Astrocyte (in vitro differentiated cells and primary cell): ENCODE results near the gene MYMK. TPM values are rescaled to one million over a fixed set of nuclear protein-coding genes. Genes with fewer than 3 reads are reported as not detected.

Source experiments
- DNase-seq: peaks from one replicate; pipeline ENCODE4 v3.0.0-alpha.2; 2010; ENCODE audit warnings: low read depth
- FAIRE-seq: peaks from 2 replicates; lab custom pipeline; 2011; peaks lifted over from hg19 to GRCh38; lab: Jason Lieb, UNC
- H2AFZ ChIP-seq: 2 replicates; pipeline ENCODE4 v1.6.0; 2012; ENCODE audit warnings: low read depth, low read length, inconsistent platforms
- H3K27ac ChIP-seq: 2 replicates; pipeline ENCODE4 v1.5.1; 2011; ENCODE audit warnings: low read depth, low read length, inconsistent platforms
- H3K27me3 ChIP-seq: 2 replicates; pipeline ENCODE4 v1.6.0; 2011; ENCODE audit warnings: low read length, inconsistent platforms; ENCODE audit not compliant: insufficient read depth
- H3K36me3 ChIP-seq: 2 replicates; pipeline ENCODE4 v1.5.1; 2011; ENCODE audit warnings: low read length, inconsistent platforms; ENCODE audit not compliant: insufficient read depth
- H3K4me1 ChIP-seq: 2 replicates; pipeline ENCODE4 v1.5.1; 2011; ENCODE audit warnings: low read length, inconsistent platforms; ENCODE audit not compliant: insufficient read depth
- H3K4me2 ChIP-seq: 2 replicates; pipeline ENCODE4 v1.6.0; 2012; ENCODE audit warnings: low read length, inconsistent platforms
- H3K4me3 ChIP-seq: 2 replicates; pipeline ENCODE4 v1.5.1; 2011; ENCODE audit warnings: low read depth, mild to moderate bottlenecking, low read length, inconsistent platforms; ENCODE audit not compliant: insufficient read depth
- H3K79me2 ChIP-seq: 2 replicates; pipeline ENCODE4 v1.6.0; 2012; ENCODE audit warnings: mild to moderate bottlenecking, low read length, inconsistent platforms; ENCODE audit not compliant: insufficient read depth
- H3K9ac ChIP-seq: 2 replicates; pipeline ENCODE4 v1.6.0; 2012; ENCODE audit warnings: mild to moderate bottlenecking, low read length, inconsistent platforms
- H3K9me3 ChIP-seq: 2 replicates; pipeline ENCODE4 v1.5.1; 2012; ENCODE audit warnings: low read depth, mild to moderate bottlenecking, low read length, inconsistent platforms; ENCODE audit not compliant: insufficient read depth
- H4K20me1 ChIP-seq: 2 replicates; pipeline ENCODE4 v1.6.0; 2012; ENCODE audit warnings: low read length, inconsistent platforms; ENCODE audit not compliant: insufficient read depth
- H3K27ac Mint-ChIP-seq: one replicate; pipeline ENCODE4 v1.8.0; 2021; ENCODE audit warnings: mild to moderate bottlenecking, mixed read lengths; ENCODE audit not compliant: unreplicated experiment
- H3K27me3 Mint-ChIP-seq: one replicate; pipeline ENCODE4 v1.8.0; 2021; ENCODE audit warnings: low read depth, mixed read lengths; ENCODE audit not compliant: unreplicated experiment
- H3K36me3 Mint-ChIP-seq: one replicate; pipeline ENCODE4 v1.8.0; 2021; ENCODE audit warnings: low read depth, mixed read lengths; ENCODE audit not compliant: unreplicated experiment
- H3K4me1 Mint-ChIP-seq: one replicate; pipeline ENCODE4 v1.8.0; 2021; ENCODE audit warnings: low read depth, mixed read lengths; ENCODE audit not compliant: unreplicated experiment
- H3K4me3 Mint-ChIP-seq: one replicate; pipeline ENCODE4 v1.8.0; 2021; ENCODE audit warnings: mild to moderate bottlenecking, moderate library complexity, mixed read lengths; ENCODE audit not compliant: unreplicated experiment
- H3K9me3 Mint-ChIP-seq: one replicate; pipeline ENCODE4 v1.8.0; 2021; ENCODE audit warnings: mild to moderate bottlenecking, mixed read lengths; ENCODE audit not compliant: unreplicated experiment
- EZH2 ChIP-seq: IDR thresholded peaks from 2 replicates; pipeline ENCODE4 v1.6.1; 2012; ENCODE audit warnings: mild to moderate bottlenecking, low read length, inconsistent platforms; ENCODE audit not compliant: insufficient read depth
- total RNA-seq: library from RNA; stranded (reverse); gene quantifications from 2 replicates; pipeline ENCODE4 v1.2.1, GENCODE V29; 2021
- TF ChIP-seq, protein P1 (sequence below): IDR thresholded peaks from 2 replicates; pipeline ENCODE4 v1.5.1; 2011; ENCODE audit warnings: low read depth, mild to moderate bottlenecking, inconsistent platforms, low read length, moderate library complexity; ENCODE audit not compliant: insufficient read depth

MYMK gene
- total RNA-seq, 1 donor from 2014 or later = not detected

DNA sequence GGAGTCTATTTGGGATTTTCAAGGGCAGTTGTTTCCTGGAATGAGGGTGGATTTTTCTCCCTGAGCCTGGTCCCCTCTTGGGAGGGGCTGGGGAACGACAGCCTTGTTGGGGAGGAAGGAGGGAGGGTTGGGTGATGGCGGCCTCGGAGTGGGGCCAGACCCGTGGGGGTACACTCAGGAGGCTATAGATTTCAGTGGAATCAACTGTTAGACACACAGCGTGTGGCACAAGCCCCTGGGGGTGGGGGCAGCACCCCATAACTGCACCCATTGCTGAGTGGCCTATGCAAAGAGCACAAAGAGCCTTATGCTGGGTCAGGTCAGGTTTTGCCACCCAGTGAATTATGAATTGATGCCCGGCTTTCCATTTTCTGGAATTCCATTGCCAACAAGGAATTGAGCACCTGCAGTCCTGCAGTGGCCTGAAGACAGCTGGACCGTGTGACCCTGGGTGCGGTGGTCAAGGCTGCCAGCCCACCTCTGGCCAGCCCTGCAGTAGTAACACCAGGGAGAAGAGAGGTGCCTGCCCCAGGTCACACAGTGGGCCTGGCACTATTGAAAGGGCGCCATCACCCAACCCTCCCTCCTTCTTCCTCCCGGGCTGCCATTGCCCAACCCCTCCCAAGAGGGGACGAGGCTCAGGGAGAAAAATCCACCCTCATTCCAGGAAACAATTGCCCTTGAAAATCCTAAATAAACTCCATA, 8.4 kb downstream of the MYMK start:
- Histone ChIP-seq H3K27me3 (peaks cover 8% of the 10 kb centered on the region), H3K9ac (no peak overlapping the region), H3K4me2 (no peak overlapping the region), H2AFZ (no peak overlapping the region), H3K79me2 (no peaks in the 10 kb centered on the region), H3K9me3 (no peaks in the 10 kb centered on the region), H4K20me1 (no peaks in the 10 kb centered on the region), H3K4me3 (no peak overlapping the region), H3K27ac (no peak overlapping the region), H3K36me3 (no peaks in the 10 kb centered on the region), H3K4me1 (no peaks in the 10 kb centered on the region)
- DNase-seq = no peak
- Mint-ChIP-seq H3K9me3 (no peaks in the 10 kb centered on the region), H3K27ac (no peak overlapping the region), H3K27me3 (peaks cover 35% of the 10 kb centered on the region), H3K4me3 (no peak overlapping the region), H3K4me1 (no peaks in the 10 kb centered on the region), H3K36me3 (no peaks in the 10 kb centered on the region)
- FAIRE-seq = no peak
- TF ChIP-seq EZH2 = no peak
- TF ChIP-seq, protein P1, sequence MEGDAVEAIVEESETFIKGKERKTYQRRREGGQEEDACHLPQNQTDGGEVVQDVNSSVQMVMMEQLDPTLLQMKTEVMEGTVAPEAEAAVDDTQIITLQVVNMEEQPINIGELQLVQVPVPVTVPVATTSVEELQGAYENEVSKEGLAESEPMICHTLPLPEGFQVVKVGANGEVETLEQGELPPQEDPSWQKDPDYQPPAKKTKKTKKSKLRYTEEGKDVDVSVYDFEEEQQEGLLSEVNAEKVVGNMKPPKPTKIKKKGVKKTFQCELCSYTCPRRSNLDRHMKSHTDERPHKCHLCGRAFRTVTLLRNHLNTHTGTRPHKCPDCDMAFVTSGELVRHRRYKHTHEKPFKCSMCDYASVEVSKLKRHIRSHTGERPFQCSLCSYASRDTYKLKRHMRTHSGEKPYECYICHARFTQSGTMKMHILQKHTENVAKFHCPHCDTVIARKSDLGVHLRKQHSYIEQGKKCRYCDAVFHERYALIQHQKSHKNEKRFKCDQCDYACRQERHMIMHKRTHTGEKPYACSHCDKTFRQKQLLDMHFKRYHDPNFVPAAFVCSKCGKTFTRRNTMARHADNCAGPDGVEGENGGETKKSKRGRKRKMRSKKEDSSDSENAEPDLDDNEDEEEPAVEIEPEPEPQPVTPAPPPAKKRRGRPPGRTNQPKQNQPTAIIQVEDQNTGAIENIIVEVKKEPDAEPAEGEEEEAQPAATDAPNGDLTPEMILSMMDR = no peak

DNA sequence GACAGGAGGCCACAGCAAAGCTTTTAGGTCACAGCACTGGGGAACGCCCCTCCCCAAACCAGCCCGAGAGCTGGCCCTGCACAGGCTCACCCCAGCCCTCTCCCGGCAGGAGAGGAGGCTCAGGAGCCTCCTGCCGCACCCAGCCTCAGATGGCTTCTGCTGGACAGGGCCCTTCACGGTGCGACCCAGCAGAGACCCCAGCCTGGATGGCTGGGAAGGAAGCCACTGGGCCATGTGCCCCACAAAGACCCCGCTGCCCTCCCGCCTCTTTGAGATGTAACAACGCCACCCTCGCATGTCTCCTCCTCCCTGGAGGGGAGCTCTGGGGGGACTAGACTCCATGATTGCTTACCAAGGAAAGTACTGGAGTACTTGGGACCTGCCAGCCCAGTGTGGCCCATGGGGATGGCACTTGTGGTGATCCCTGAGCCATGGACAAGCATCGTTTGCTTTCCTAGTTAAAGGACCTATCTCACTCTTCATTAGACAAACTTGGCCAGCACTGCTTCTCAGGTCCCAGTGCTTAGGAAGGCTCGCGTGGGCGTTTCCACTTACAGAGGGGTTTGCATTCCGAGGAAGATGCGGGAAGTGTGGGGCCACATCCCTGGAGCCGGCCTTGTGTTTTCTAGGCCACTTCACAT, 9.0 kb downstream of the MYMK start:
- H3K4me3 ChIP-seq = no peak overlapping the region
- Mint-ChIP-seq H3K27ac (no peak overlapping the region), H3K4me3 (no peak overlapping the region), H3K27me3 (peaks cover 30% of the 10 kb centered on the region), H3K4me1 (no peaks in the 10 kb centered on the region), H3K36me3 (no peaks in the 10 kb centered on the region), H3K9me3 (no peaks in the 10 kb centered on the region)
- FAIRE-seq = no peak
- H3K36me3 ChIP-seq = no peaks in the 10 kb centered on the region
- H3K27me3 ChIP-seq = peaks cover 3% of the 10 kb centered on the region
- no peaks in the 10 kb centered on the region for H3K79me2 ChIP-seq
- no peak for DNase-seq
- H3K4me2 ChIP-seq = no peak overlapping the region
- H3K27ac ChIP-seq = no peak overlapping the region
- no peaks in the 10 kb centered on the region for H4K20me1 ChIP-seq
- H3K9ac ChIP-seq = no peak overlapping the region
- H2AFZ ChIP-seq = no peak overlapping the region
- H3K4me1 ChIP-seq = no peaks in the 10 kb centered on the region
- TF ChIP-seq, protein P1 = no peak
- no peak for TF ChIP-seq EZH2
- no peaks in the 10 kb centered on the region for H3K9me3 ChIP-seq

DNA sequence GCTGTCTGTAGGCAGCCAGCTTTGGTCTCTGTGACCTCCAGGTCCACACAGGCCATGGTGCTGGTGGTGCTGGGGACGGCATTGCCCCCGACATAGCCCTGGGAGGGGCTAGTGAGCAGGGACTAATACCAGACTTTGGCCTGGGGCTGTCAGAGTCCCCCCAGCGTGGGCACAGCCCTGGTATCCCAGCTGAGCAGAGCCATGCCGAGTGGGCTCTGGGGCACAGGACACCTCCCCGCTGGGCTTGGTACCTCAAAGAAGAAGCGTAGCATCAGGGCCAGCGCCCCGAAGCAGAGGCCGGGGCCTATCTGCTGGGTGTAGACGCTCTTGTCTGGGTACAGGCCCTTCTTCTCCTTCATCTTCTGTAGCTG, 9.5 kb downstream of the MYMK start:
- no peak overlapping the region for H3K9ac ChIP-seq
- H3K4me2 ChIP-seq = no peak overlapping the region
- no peaks in the 10 kb centered on the region for H3K36me3 Mint-ChIP-seq
- no peak overlapping the region for H2AFZ ChIP-seq
- H3K27me3 ChIP-seq = peaks cover 2% of the 10 kb centered on the region
- no peak for FAIRE-seq
- H3K27ac ChIP-seq = no peak overlapping the region
- no peaks in the 10 kb centered on the region for H3K9me3 Mint-ChIP-seq
- no peaks in the 10 kb centered on the region for H3K79me2 ChIP-seq
- H4K20me1 ChIP-seq = no peaks in the 10 kb centered on the region
- no peak overlapping the region for H3K27ac Mint-ChIP-seq
- no peaks in the 10 kb centered on the region for H3K9me3 ChIP-seq
- H3K4me1 ChIP-seq = no peaks in the 10 kb centered on the region
- no peak for TF ChIP-seq EZH2
- TF ChIP-seq, protein P1 = no peak
- H3K4me3 Mint-ChIP-seq = no peak overlapping the region
- H3K36me3 ChIP-seq = no peaks in the 10 kb centered on the region
- H3K27me3 Mint-ChIP-seq = peaks cover 30% of the 10 kb centered on the region
- no peak for DNase-seq
- H3K4me1 Mint-ChIP-seq = no peaks in the 10 kb centered on the region
- no peak overlapping the region for H3K4me3 ChIP-seq
